Endothelial cell (in vitro differentiated cells): ENCODE measurements around the gene LYPD3. TPM values are rescaled to one million over a fixed set of nuclear protein-coding genes. Genes with fewer than 3 reads are reported as not detected.

Source experiments
- DNase-seq: peaks from one replicate; pipeline ENCODE4 v3.0.0; 2021; ENCODE audit warnings: low spot score
- H3K27ac Mint-ChIP-seq: one replicate; pipeline ENCODE4 v1.8.0; 2021; ENCODE audit warnings: mixed read lengths, inconsistent platforms; ENCODE audit not compliant: unreplicated experiment
- H3K27me3 Mint-ChIP-seq: one replicate; pipeline ENCODE4 v1.8.0; 2021; ENCODE audit warnings: mild to moderate bottlenecking, moderate library complexity, mixed read lengths, inconsistent platforms; ENCODE audit not compliant: unreplicated experiment
- H3K36me3 Mint-ChIP-seq: one replicate; pipeline ENCODE4 v1.8.0; 2021; ENCODE audit warnings: mild to moderate bottlenecking, low read depth, mixed read lengths, inconsistent platforms; ENCODE audit not compliant: unreplicated experiment
- H3K4me1 Mint-ChIP-seq: one replicate; pipeline ENCODE4 v1.8.0; 2021; ENCODE audit warnings: mild to moderate bottlenecking, mixed read lengths, inconsistent platforms; ENCODE audit not compliant: unreplicated experiment
- H3K4me3 Mint-ChIP-seq: one replicate; pipeline ENCODE4 v1.8.0; 2021; ENCODE audit warnings: mild to moderate bottlenecking, mixed read lengths, inconsistent platforms; ENCODE audit not compliant: unreplicated experiment
- H3K9me3 Mint-ChIP-seq: one replicate; pipeline ENCODE4 v1.8.0; 2021; ENCODE audit warnings: mixed read lengths, inconsistent platforms; ENCODE audit not compliant: unreplicated experiment
- total RNA-seq: library from RNA; stranded (reverse); fragmentation: NEBNext Ultra II Directional; extraction: Animal tissue kit (Norgen Biotek cat#: 25700); gene quantifications from one replicate; pipeline ENCODE4 v1.2.1, GENCODE V29; 2021; ENCODE audit not compliant: unreplicated experiment
- TF ChIP-seq, protein P1 (sequence below): fragments of 200-600 bp; sonication (generic); IDR thresholded peaks from one replicate; pipeline ENCODE4 v1.5.0; 2021; ENCODE audit warnings: antibody characterized with exemption; ENCODE audit not compliant: unreplicated experiment

The LYPD3 gene
- total RNA-seq, 1 donor from 2014 or later = 0.67 TPM

DNA sequence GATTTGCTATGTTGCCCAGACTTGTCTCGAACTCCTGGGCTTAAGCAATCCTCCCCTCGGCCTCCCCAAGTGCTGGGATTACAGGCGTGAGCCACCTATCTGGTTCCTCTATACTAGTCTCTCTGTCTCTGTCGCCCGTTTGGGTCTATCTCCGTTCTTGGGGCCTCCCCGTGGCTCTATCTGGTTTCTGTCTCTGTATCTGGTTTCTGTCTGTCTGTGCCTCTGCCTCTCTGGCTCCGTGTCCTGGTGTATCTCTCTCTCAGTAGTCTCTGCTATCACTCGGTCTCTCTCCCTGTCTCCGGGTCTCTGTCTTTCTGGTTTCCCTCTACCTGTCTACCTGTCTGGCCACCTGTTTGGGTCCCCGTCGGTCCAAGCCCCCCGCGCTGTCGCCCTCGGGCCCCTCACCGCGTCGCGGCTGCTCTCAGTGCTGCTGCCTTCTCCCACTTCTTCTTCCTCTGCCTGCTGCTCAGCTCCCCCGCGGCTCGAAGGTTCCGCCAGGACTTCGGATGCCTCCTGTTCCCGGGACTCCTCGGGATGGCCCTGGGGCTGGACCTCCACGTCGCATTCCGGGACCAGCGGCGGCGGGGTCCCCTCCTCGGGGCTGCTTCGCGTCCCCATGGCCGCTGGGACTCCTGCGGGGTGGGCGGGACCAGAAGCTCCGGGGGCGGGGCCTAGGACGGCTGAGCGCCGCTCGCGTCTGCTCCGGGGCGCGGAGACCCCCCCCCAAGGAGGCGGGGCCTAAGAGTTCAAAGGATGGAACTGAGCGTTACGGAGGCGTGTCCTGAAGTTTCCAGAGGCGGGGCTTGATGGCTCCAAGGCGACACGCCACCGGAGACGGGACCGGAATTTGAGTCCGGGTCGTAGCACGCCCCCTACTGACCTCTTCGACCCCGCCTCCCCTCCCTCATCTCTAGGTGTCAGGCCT is 38.4 kb upstream of the LYPD3 start:
- Mint-ChIP-seq H3K27me3 (peaks cover 10% of the 10 kb centered on the region), H3K4me3 (peak overlapping the region; percentile 90), H3K27ac (peak overlapping the region; percentile 57), H3K36me3 (peaks cover 24% of the 10 kb centered on the region), H3K9me3 (no peaks in the 10 kb centered on the region), H3K4me1 (peaks cover 19% of the 10 kb centered on the region)
- peak; percentile 94 for DNase-seq
- TF ChIP-seq, protein P1, sequence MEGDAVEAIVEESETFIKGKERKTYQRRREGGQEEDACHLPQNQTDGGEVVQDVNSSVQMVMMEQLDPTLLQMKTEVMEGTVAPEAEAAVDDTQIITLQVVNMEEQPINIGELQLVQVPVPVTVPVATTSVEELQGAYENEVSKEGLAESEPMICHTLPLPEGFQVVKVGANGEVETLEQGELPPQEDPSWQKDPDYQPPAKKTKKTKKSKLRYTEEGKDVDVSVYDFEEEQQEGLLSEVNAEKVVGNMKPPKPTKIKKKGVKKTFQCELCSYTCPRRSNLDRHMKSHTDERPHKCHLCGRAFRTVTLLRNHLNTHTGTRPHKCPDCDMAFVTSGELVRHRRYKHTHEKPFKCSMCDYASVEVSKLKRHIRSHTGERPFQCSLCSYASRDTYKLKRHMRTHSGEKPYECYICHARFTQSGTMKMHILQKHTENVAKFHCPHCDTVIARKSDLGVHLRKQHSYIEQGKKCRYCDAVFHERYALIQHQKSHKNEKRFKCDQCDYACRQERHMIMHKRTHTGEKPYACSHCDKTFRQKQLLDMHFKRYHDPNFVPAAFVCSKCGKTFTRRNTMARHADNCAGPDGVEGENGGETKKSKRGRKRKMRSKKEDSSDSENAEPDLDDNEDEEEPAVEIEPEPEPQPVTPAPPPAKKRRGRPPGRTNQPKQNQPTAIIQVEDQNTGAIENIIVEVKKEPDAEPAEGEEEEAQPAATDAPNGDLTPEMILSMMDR = peak; percentile 21

DNA sequence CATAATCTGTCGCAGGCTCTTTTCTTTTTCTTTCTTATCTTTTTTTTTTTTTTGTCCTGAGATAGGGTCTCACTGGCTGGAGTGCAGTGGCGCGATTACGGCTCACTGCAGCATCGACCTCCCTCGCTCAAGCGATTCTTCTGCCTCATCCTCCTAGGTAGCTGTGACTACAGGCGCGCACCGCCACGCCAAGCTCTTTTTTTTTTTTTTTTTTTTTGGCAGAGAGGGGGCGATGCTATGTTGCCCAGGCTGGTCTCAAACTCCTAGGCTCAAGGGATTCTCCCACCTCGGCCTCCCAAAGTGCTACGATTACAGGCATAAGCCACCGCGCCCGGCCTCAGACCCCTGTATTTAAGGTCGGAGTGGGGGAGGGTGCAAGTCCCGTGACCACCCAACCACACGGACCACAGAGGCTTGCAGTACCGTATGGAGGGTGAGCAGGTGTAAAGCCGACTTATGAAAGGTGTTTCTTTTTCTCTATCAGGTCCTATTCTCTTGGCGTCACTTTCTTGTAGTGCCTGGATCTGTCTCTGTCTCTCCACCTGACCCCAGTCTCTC is 37.1 kb upstream of the LYPD3 start:
- peaks cover 12% of the 10 kb centered on the region for H3K27me3 Mint-ChIP-seq
- peak overlapping the region; percentile 2 for H3K4me3 Mint-ChIP-seq
- no peak for DNase-seq
- no peak overlapping the region for H3K27ac Mint-ChIP-seq
- H3K9me3 Mint-ChIP-seq = no peaks in the 10 kb centered on the region
- peaks cover 24% of the 10 kb centered on the region for H3K4me1 Mint-ChIP-seq
- TF ChIP-seq, protein P1 = no peak
- H3K36me3 Mint-ChIP-seq = peaks cover 32% of the 10 kb centered on the region

DNA sequence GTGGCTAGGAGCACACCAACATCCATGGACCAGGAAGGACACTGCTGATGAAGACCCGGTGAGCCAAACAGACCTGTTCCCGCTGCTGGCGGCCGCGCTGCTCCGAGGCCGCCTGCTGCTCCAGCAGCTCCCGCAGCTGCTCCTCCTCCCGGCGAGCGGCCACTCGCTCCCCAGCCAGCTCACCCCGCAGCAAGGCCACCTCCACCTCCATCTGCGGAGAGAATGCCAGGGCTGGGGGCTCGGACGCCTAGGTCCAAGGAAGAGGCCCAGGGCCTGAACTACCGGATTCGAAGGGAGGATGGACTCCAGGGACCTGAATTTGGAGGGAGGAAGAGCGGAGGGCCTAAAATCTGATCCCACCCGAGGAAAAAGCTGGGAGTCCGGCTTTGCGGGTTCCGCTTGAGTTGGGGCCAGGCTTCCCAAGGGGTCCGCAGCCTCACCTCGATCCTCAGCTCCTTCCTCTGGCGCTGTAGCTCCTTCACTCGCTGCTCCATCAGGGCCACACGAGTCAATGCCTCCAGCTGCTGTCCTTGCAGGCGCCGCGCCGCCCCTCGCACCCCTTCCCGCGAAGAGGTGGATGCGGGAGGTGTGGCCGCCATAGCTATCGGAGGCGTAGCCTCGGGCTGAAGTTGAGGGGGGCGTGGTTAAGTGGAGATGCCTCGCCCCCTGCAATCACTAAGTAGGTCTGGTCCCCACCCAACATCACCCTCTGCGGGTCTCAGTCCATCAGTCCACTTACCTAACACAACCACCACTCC is 36.4 kb upstream of the LYPD3 start:
- Mint-ChIP-seq H3K4me3 (no peak overlapping the region), H3K36me3 (peaks cover 34% of the 10 kb centered on the region), H3K9me3 (no peaks in the 10 kb centered on the region), H3K4me1 (peaks cover 24% of the 10 kb centered on the region), H3K27ac (no peak overlapping the region), H3K27me3 (peaks cover 14% of the 10 kb centered on the region)
- peak; percentile 17 for DNase-seq
- TF ChIP-seq, protein P1 = no peak

DNA sequence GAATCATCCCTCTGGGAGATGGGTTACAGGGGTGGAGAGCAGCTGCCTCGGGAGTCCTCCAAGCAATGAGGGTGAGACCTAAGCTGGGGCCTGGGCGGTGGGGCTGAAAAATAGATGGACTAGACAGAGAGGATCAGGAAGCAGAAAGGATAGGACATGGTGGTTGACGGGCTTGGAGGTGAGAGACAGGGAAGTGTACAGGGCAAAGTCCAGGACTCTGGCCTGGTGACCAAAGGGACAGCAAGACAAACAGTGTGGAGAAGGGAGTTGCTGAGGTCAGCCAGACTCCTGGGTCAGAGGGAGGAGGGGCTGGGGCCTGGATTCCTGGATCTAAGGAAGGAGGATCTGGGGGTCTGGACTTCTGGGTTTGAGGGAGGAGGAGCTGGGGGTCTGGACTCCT is 33.6 kb upstream of the LYPD3 start:
- no peak overlapping the region for H3K27ac Mint-ChIP-seq
- DNase-seq = no peak
- peaks cover 31% of the 10 kb centered on the region for H3K36me3 Mint-ChIP-seq

More for the DNA sequence above, 33.6 kb upstream of the LYPD3 start:
- H3K4me1 Mint-ChIP-seq = peaks cover 16% of the 10 kb centered on the region
- H3K9me3 Mint-ChIP-seq = no peaks in the 10 kb centered on the region
- TF ChIP-seq, protein P1 = no peak
- peak overlapping the region; percentile 26 for H3K4me3 Mint-ChIP-seq
- peaks cover 14% of the 10 kb centered on the region for H3K27me3 Mint-ChIP-seq
